Measurements from ENCODE around the gene ITPRIPL2.

The ITPRIPL2 gene

DNA sequence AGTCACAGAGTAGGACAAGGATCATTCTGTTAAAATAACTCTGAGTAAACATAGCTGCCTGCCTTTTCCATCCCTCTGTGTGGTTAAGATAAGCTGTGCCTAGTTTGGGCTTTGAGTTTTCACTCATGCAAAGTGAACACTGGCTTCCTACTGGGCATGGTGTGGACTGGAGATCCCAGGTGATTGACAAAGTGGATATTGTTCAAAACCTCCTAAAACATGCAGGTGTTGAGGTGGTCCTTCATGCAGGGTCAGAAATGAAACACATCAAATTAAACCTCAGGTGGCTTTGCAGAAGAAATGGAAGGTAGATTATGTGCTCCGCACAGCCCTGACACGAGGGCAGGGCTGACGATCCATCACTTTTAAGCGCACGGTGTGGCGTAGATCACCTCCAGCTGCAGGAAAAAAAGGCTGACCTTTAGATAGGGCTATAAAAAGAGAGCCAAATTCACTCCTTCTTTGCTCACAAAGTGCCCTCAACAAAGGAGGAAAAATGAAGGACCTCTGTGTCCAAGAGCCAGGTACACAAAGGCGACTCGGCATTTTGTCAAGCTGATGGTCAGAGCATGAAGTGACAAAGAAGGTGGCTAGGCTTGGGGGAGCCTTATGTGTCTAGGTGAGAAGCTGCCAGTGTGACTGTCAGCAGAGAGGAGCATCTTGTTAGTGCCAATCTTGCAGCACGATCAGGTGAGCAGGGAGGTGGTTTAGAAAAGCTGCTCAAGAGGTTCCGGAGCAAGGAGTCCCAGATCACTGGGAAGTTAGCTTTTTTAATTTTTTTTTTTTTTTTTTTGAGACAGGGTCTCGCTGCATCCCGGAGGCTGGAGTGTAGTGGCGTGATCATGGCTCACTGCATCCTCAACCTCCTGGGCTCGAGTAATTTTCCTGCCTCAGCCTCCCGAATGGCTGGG is 19.9 kb upstream of the ITPRIPL2 start:
- no peak for DNase-seq (ENCODE audit: low read depth, low spot score)

DNA sequence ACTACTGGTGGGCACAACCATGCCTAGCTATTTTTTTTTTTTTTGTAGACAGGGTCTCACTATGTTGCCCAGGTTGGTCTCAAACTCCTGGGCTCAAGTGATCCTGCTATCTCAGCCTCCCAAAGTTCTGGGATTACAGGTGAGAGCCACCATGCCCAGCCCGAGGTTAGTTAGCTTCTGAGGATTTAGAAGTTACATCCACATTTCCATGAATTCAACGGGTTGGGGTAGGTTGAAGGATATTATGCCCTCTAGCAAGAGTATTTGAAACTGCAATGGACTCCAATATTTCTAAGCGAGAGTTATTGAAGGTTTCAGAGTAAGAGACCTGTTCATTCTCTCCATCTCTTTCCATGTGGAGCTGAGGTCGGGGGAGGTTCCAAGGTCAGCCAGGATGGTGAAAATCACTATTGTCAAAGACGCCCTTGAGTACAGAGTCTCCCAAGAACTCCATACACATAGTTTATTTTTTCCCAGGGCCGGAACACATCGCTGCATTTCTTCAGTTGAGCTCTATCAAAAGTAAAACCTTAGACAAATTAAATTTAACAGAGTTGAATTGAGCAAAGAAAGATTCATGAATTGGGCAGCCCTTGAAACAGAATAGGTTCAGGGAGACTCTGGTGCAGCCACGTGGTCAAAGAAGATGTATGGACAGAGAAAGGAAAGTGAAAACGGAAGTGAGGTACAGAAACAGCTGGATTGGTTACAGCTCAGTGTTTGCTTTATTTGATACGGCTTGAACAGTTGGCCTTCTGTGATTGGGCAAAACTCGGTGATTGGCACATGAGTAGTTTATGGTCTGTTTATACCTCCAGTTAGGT is 19.0 kb upstream of the ITPRIPL2 start:
- no peak for DNase-seq (ENCODE audit: low read depth, low spot score)

DNA sequence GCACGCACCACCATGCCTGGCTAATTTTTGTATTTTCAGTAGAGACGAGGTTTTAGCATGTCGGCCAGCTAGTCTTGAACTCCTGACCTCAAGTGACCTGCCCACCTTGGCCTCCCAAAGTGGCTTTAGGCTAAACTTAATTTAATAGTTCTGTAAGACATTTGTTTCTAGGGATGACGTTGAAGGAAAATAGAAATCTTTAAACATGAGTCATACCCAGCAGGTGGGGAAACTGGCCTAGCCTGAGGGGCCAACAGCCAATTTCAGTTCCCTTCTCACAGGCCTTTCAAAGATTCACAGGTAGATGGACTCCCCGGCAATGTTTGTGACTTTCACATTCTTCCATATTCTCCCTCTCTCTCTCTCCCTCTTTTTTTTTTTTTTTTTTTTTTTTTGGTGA is 18.1 kb upstream of the ITPRIPL2 start:
- DNase-seq (ENCODE audit: low read depth, low spot score), result no peak

DNA sequence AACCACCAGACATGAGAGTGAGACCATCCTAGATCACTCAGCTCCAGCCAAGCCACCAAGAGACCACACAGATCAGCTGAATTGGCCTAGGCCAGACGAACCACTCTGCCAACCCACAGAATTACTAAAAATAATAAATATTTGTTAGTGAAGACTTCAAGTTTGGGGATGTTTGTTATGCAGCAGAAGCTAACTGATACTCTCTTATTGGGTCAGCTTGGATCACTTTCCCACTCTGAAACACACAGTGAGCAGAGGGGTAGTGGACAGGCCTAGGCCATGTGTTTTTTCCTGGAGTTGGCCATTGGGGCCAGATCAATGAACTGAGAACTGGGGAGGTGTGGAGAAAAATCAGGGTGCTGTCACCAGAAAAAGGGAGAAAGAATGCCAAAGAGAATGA is 15.6 kb upstream of the ITPRIPL2 start:
- no peak for DNase-seq (ENCODE audit: low read depth, low spot score)

DNA sequence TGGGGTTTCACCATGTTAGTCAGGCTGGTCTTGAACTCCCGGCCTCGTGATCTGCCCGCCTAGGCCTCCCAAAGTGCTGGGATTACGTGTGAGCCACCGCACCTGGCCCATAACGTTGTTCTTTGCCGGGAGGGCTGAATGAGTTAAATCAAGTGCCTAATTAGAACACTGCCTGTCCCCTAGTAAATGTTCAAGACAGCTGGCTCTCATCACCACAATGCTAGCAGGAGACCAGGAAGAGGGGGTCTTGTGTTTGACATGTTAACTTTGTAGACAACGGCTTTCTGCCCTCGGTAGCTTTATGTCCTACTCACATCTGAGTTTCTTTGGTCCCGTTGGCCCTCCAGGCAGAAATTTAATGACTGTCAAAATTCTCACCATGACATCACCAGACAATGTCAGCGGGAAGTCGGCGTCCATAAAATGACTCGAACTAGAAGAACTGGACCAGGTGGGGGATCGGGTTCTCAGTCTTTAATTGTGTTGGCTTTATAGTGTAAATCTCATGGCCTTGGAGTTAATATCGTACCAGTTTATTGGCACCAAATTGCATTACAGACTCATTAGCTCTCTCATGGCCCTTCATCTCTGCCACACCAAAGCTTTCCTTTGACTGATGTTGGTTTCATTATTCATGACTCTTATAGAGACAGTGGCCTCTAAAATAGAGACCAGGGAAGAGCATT is 11.4 kb upstream of the ITPRIPL2 start:
- DNase-seq (ENCODE audit: low read depth, low spot score), result no peak

DNA sequence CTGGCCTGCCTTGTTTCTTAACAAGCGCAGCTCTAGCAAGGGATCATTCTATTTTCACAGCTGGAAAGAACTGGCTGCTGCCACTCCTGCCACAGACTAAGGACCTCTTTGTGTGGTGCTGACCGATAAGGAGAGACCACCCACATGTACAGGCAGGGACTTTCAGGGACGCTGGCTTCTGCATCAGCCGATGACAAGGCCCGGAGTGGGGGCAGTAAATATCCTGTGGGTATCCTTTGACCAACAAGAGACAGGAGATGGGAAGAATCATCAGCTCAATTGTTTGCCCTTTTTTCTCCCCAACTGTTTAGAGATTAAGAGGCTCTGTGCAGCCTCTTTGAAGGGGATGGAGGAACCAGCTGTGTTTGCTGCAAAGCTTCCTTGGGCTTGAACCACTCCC is 9.2 kb upstream of the ITPRIPL2 start:
- no peak for DNase-seq (ENCODE audit: low read depth, low spot score)

DNA sequence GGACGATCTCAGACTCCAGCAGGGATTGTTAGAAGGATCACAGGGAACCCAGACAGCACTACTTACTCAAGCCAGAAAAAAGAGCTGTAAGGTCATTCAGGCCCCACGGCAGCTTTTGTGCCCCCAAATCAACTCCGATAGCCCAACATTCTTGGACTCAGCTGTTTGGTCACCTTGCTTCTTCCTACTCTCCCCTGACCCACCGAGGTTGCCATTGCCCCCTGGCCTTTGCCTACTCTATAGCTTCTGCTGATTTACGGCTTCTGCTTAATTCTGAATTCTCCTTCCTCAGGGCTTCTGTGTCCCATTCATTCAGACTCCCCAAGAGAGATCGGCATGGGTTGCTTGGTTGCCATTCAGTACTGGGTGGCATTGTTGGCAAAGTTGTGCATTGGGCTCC is 8.6 kb upstream of the ITPRIPL2 start:
- no peak for DNase-seq (ENCODE audit: low read depth, low spot score)

DNA sequence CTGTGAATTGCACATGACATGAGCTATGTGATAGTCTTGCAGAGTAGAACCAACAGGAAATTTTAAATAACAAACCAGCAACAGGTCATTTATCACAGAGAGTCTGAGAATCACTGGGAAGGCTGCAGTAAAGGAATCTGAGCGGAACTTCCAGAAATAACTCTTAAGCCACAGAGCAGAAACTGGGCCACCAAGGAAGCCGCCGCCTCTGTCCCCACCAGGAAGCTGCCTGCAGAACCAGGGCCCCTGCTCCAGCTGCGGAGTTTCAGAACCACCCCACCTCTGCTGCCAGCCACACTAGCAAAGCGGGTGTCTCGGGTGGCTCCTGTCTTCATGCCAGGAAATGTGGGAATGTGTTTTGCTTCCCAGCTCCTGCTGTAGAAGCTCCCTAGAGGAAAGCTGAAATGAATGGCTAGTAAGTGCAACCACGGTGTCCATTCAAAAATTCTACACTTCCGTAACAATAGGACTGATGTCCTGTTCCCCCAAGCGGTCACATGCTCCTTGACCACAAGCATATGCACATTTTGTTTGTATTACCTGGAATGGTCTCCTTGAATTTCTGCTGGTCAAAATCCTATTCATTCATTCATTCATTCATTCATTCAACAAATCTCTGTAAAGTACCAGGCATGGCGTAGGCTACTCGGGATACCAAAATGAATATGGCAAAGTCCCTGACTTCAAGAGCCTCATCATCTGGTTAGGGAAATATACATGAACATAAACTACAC is 7.7 kb upstream of the ITPRIPL2 start:
- DNase-seq (ENCODE audit: low read depth, low spot score), result no peak

DNA sequence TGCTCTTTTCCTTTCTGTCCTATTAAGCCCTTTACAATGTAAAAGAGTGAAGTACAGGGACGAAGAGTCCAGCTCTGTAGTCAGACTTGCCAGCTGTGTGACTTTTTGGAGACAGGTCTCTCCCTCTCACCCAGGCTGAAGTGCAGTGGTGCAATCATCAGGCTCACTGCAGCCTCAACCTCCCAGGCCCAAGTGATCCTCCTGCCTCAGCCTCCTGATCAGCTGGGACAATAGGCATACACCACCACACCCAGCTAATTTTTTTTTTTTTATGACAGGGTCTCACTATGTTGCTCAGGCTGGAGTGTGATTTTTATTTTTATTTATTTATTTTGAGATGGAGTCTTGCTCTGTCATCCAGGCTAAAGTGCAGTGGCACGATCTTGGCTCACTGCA is 7.1 kb upstream of the ITPRIPL2 start:
- DNase-seq (ENCODE audit: low read depth, low spot score), result no peak

DNA sequence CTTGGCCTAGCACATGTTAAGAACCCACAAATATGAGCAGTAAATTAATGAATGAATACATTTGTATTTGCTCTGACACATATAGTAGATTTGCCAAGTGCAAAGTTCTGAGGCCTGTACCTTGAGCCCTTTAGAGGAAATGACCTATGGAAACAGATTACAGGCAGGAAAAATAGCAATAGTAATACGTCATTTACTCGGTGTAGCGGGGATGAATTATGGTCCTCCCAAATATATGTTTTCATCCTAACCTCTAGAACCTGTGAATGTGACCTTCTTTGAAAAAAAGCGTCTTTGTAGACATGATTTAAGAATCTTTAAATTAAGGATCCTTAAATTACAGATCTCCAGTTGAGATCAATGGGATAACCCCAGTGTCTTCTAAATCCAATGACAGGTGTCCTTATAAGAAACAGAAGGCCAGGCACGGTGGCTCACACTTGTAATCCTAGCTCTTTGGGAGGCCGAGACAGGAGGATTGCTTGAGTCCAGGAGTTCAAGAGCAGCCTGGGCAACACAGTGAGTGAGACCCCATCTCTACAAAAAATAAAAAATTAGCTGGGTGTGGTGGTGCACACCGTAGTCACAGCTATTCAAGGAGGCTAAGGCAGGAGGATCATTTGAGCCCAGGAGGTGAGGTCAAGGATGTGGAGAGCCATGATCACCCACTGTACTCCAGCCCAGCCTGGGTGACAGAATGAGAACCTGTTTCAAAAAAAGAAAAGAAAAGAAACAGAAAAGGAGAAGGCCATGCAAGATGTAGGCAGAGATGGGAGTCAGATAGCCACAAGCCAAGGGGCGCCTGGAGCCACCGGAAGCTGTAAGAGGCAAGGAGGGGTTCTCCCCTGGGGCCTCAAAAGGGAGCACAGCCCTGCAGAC is 5.1 kb upstream of the ITPRIPL2 start:
- DNase-seq (ENCODE audit: low read depth, low spot score), result no peak

DNA sequence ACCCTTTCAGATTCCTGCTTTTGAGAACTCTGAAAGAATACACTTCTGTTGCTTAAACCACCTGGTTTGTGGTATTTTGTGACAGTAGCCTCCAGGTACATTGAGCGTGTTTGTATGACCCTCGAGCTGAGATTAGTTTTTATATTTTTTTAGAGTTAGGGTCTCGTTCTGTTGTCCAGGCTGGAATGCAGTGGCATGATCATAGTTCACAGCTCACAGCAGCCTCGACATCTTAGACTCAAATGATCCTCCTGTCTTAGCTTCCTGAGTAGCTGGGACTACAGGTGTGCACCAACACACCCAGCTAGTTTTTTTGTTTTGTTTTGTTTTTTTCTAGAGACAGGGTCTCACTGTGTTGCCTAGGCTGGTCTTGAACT is 4.5 kb upstream of the ITPRIPL2 start:
- DNase-seq (ENCODE audit: low read depth, low spot score), result no peak

DNA sequence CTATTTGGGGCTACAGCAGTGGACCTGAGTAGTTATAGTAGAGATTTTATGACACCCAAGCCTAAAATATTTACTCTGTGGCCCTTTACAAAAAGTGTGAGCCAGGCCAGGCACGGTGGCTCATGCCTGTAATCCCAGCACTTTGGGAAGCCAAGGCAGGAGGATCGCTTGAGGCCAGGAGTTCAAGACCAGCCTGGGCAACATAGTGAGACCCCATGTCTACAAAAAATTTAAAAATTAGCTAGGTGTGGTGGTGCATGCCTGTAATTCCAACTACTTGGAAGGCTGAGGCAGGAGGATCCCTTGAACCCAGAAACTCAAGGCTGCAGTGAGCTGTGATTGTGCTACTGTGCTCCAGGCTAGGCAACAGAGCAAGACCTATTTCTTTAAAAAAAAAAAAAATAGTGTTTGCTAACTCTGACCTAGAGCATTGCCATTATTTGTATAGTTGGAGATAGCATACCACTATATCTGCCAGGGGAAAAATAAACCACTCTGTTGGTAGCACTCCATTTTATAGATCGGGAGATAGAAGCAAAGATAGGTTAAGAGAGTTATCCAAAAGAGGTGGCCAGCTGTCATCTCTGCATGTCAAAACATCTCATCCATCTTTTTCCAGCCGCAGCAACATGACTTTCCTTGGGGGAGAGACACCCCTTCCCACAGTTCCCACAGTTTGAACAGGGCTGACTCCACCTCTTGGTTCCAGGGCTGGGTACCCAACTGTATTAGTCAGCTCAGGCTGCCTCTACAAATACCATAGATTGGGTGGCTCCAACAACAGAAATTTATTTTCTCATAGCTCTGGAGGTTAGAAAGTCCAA is 3.0 kb upstream of the ITPRIPL2 start:
- DNase-seq (ENCODE audit: low read depth, low spot score), result no peak

DNA sequence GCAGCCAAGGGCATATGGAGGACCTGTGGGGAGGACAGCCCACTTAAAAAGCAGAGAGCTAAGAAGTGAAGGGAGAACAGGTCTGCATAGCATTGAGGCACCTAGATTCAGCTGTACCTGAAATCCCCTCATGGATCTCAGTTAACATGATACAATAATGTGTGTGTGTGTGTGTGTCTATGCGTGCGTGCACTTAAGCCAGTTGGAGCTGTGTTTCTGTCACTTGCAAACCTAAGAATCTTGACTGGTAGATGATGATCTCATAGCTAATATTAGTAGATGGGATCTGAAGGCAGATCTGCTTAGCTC is 1.7 kb upstream of the ITPRIPL2 start:
- DNase-seq (ENCODE audit: low read depth, low spot score), result no peak

DNA sequence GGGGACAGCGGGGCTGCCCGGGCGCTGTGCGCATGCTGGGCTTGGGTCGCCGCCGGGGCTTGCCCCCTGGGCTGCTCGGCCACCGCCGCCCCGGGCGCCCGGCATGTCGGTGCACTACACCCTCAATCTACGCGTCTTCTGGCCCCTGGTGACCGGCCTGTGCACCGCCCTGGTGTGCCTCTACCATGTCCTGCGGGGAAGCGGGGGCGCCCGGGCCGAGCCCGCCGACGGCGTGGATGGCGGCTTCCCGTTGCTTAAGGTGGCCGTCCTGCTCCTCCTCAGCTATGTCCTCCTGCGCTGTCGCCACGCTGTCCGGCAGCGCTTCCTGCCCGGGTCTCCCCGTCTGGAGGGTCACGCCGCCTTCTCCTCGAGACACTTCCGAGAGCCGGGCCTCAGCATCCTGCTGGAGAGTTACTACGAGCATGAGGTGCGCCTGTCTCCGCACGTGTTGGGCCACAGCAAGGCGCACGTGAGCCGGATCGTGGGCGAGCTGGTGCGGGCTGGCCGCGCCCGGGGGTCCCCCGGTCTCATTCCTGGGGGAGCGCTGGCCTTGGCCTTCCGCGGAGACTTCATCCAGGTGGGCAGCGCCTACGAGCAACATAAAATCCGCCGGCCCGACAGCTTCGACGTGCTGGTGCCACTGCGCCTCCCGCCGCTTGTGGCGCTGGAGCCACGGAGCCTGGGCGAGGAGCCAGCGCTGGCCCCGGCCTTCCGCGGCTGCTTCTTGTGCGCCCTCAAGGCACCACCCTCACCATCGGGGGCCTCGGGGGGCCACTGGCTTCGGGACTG is 789 bp downstream of the ITPRIPL2 start:
- no peak for DNase-seq (ENCODE audit: low read depth, low spot score)

DNA sequence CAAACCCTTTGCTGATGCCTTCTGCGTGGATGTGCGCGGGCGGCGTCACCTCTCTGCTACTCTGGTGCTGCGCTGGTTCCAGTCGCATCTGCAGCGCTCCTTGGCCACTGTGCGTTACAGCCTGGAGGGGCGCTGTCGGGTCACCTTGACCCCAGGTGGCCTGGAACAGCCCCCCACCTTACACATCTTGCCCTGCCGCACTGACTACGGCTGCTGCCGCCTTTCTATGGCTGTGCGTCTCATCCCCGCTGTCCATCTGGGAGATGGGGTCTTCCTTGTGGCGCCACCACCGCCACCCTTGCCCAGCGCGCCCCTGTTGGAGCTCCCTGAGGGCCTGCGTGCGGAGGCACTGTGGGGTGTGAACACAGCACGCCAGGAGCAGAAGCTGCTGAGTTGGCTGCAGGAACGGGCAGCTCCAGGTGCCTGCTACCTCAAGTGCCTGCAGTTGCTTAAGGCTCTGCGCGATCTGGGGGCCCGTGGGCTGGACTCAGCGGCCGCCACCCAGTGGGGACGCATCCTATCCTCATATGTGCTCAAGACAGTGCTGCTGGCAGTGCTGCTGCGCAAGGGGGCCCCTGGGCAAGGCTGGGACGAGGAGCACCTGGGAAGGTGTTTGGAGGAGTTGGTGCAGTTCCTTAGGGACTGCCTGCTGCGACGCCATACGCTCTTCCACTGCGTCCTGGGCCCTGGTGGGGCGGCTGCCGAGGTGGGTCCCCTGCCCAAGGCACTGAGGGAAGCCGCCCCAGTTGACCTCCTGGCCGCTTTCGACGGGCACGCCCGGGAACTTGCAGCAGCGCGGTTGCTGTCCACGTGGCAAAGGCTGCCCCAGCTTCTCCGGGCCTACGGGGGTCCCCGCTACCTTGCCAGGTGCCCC is 1.6 kb downstream of the ITPRIPL2 start:
- no peak for DNase-seq (ENCODE audit: low read depth, low spot score)

DNA sequence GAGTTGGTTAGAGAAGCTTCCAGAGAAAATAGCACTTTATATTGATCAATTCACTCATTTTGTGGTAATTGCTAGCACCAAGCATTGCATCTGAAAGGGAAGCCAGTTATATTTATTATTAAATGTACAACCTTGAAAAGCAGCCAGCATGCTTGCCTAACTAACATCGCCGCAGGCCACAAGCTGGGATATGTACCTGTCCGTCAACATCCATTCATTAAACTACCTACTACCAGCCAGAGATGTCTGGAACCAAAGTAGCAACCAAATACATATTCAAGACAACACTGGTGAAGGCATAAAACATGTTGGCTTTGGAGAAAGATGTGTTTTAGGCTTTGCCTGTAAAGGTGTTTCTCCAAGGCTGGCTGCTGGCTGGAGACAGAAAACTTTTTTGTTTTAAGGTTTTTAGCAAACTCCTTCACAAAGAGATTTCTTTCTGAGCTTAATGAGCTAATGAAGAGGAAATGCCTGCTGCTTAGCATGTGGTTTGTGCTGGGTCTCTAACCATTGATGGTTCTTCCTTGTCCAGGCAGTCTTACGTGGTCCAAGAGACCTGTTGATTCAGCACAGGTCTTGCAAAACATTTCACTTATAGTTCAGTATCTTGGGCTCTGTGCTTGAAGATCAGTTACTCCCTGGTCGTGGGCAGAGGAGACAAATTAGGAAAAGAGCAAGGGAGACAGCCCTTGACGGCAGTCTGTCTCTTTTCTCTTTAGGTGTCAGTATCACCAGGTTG is 3.1 kb downstream of the ITPRIPL2 start:
- no peak for DNase-seq (ENCODE audit: low read depth, low spot score)

DNA sequence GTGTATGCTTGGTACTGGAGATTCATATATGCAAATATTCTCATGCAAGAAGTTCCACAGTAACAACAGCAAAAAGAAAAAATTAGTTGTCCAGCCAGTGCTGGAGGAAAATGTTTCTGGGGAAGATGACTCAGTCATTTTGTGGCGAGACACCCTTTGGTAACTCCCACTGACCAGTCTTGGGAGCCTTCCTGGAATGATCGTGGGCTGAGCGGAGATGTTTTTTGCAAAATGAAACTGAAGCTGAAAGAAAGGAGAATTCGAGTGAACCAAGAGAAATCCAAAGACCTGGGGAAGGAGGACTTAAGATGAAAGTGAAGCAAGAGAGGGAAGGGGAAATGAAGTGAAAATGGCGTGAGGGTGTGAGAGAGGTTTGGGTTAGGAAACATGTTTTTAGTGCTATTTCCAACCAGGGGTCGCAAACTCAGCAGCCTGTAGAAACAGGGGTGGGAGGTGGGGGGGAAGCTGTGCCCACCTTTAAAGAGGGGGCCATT is 5.2 kb downstream of the ITPRIPL2 start:
- DNase-seq (ENCODE audit: low read depth, low spot score), result no peak
